ENCODE results near the gene HS1BP3.
A peak's percentile ranks its signal among the peaks of the same experiment; 100 is the strongest.

HS1BP3 gene

GRCh38 chr2:20572221-20572620 is 78.7 kb downstream of the HS1BP3 start:
- no peak overlapping the region for H3K4me3 ChIP-seq (ENCODE audit: low read depth in 1 of 2, low read length in 2 of 2)
- peaks cover 24 to 25% of the 10 kb centered on the region in 2 donors for H3K4me1 ChIP-seq (ENCODE audit: control insufficient read depth in 1 of 2, insufficient read depth in 2 of 2, low read length in 2 of 2)
- H3K27me3 ChIP-seq (ENCODE audit: control insufficient read depth in 1 of 2, insufficient read depth in 2 of 2, low read length in 2 of 2): no peaks in the 10 kb centered on the region
- no peak overlapping the region for H3K27ac ChIP-seq (ENCODE audit: low read depth, low read length)
- H3K9me3 ChIP-seq (ENCODE audit: control insufficient read depth in 1 of 2, low read length in 2 of 2): no peaks in the 10 kb centered on the region
- no peaks in the 10 kb centered on the region for H3K36me3 ChIP-seq (ENCODE audit: control insufficient read depth in 1 of 2, insufficient read depth in 2 of 2, low read length in 2 of 2)
- no peak overlapping the region for H3K9ac ChIP-seq (ENCODE audit: low read depth in 1 of 2, low read length in 2 of 2)

GRCh38 chr2:20571644-20572215 is 79.2 kb downstream of the HS1BP3 start:
- Histone ChIP-seq H3K4me1 (ENCODE audit: control insufficient read depth in 1 of 2, insufficient read depth in 2 of 2, low read length in 2 of 2) (peaks cover 19 to 20% of the 10 kb centered on the region in 2 donors), H3K9me3 (ENCODE audit: control insufficient read depth in 1 of 2, low read length in 2 of 2) (no peaks in the 10 kb centered on the region), H3K36me3 (ENCODE audit: control insufficient read depth in 1 of 2, insufficient read depth in 2 of 2, low read length in 2 of 2) (no peaks in the 10 kb centered on the region), H3K27ac (ENCODE audit: low read depth, low read length) (no peak overlapping the region), H3K9ac (ENCODE audit: low read depth in 1 of 2, low read length in 2 of 2) (peak overlapping the region in 1 of 2 donors; percentile 18), H3K4me3 (ENCODE audit: low read depth in 1 of 2, low read length in 2 of 2) (no peak overlapping the region), H3K27me3 (ENCODE audit: control insufficient read depth in 1 of 2, insufficient read depth in 2 of 2, low read length in 2 of 2) (no peaks in the 10 kb centered on the region)

GRCh38 chr2:20571231-20571630 is 79.7 kb downstream of the HS1BP3 start:
- Histone ChIP-seq H3K4me1 (ENCODE audit: control insufficient read depth in 1 of 2, insufficient read depth in 2 of 2, low read length in 2 of 2) (peaks cover 14 to 15% of the 10 kb centered on the region in 2 donors), H3K27ac (ENCODE audit: low read depth, low read length) (no peak overlapping the region), H3K9ac (ENCODE audit: low read depth in 1 of 2, low read length in 2 of 2) (peak overlapping the region in 1 of 2 donors; percentile 18)

GRCh38 chr2:20570249-20570648 is 80.6 kb downstream of the HS1BP3 start:
- no peaks in the 10 kb centered on the region for H3K9me3 ChIP-seq (ENCODE audit: control insufficient read depth in 1 of 2, low read length in 2 of 2)
- no peak overlapping the region for H3K27ac ChIP-seq (ENCODE audit: low read depth, low read length)
- H3K27me3 ChIP-seq (ENCODE audit: control insufficient read depth in 1 of 2, insufficient read depth in 2 of 2, low read length in 2 of 2): no peaks in the 10 kb centered on the region
- no peak overlapping the region for H3K9ac ChIP-seq (ENCODE audit: low read depth in 1 of 2, low read length in 2 of 2)
- peaks cover 12% of the 10 kb centered on the region in 2 donors for H3K4me1 ChIP-seq (ENCODE audit: control insufficient read depth in 1 of 2, insufficient read depth in 2 of 2, low read length in 2 of 2)
- no peaks in the 10 kb centered on the region for H3K36me3 ChIP-seq (ENCODE audit: control insufficient read depth in 1 of 2, insufficient read depth in 2 of 2, low read length in 2 of 2)
- H3K4me3 ChIP-seq (ENCODE audit: low read depth in 1 of 2, low read length in 2 of 2): no peak overlapping the region

More at GRCh38 chr2:20571231-20571630, 79.7 kb downstream of the HS1BP3 start:
- no peak overlapping the region for H3K4me3 ChIP-seq (ENCODE audit: low read depth in 1 of 2, low read length in 2 of 2)
- no peaks in the 10 kb centered on the region for H3K9me3 ChIP-seq (ENCODE audit: control insufficient read depth in 1 of 2, low read length in 2 of 2)
- H3K27me3 ChIP-seq (ENCODE audit: control insufficient read depth in 1 of 2, insufficient read depth in 2 of 2, low read length in 2 of 2): no peaks in the 10 kb centered on the region
- H3K36me3 ChIP-seq (ENCODE audit: control insufficient read depth in 1 of 2, insufficient read depth in 2 of 2, low read length in 2 of 2): no peaks in the 10 kb centered on the region

- Histone ChIP-seq H3K9me3 (ENCODE audit: control insufficient read depth in 1 of 2, low read length in 2 of 2) (no peaks in the 10 kb centered on the region), H3K36me3 (ENCODE audit: control insufficient read depth in 1 of 2, insufficient read depth in 2 of 2, low read length in 2 of 2) (no peaks in the 10 kb centered on the region), H3K4me3 (ENCODE audit: low read depth in 1 of 2, low read length in 2 of 2) (no peak overlapping the region), H3K4me1 (ENCODE audit: control insufficient read depth in 1 of 2, insufficient read depth in 2 of 2, low read length in 2 of 2) (peaks cover 12% of the 10 kb centered on the region in 2 donors), H3K27ac (ENCODE audit: low read depth, low read length) (peak overlapping the region; percentile 25), H3K9ac (ENCODE audit: low read depth in 1 of 2, low read length in 2 of 2) (no peak overlapping the region), H3K27me3 (ENCODE audit: control insufficient read depth in 1 of 2, insufficient read depth in 2 of 2, low read length in 2 of 2) (no peaks in the 10 kb centered on the region)
Observed at GRCh38 chr2:20569464-20570223, 81.3 kb downstream of the HS1BP3 start.

- H3K27ac ChIP-seq (ENCODE audit: low read depth, low read length): no peak overlapping the region
- H3K27me3 ChIP-seq (ENCODE audit: control insufficient read depth in 1 of 2, insufficient read depth in 2 of 2, low read length in 2 of 2): no peaks in the 10 kb centered on the region
- no peak overlapping the region for H3K4me3 ChIP-seq (ENCODE audit: low read depth in 1 of 2, low read length in 2 of 2)
- no peaks in the 10 kb centered on the region for H3K9me3 ChIP-seq (ENCODE audit: control insufficient read depth in 1 of 2, low read length in 2 of 2)
- H3K4me1 ChIP-seq (ENCODE audit: control insufficient read depth in 1 of 2, insufficient read depth in 2 of 2, low read length in 2 of 2): peaks cover 12% of the 10 kb centered on the region in 2 donors
- H3K36me3 ChIP-seq (ENCODE audit: control insufficient read depth in 1 of 2, insufficient read depth in 2 of 2, low read length in 2 of 2): no peaks in the 10 kb centered on the region
- H3K9ac ChIP-seq (ENCODE audit: low read depth in 1 of 2, low read length in 2 of 2): no peak overlapping the region
Observed at GRCh38 chr2:20568501-20569463, 82.1 kb downstream of the HS1BP3 start.

- Histone ChIP-seq H3K4me1 (ENCODE audit: control insufficient read depth in 1 of 2, insufficient read depth in 2 of 2, low read length in 2 of 2) (peaks cover 12% of the 10 kb centered on the region in 2 donors), H3K9ac (ENCODE audit: low read depth in 1 of 2, low read length in 2 of 2) (no peak overlapping the region), H3K4me3 (ENCODE audit: low read depth in 1 of 2, low read length in 2 of 2) (no peak overlapping the region), H3K36me3 (ENCODE audit: control insufficient read depth in 1 of 2, insufficient read depth in 2 of 2, low read length in 2 of 2) (no peaks in the 10 kb centered on the region), H3K9me3 (ENCODE audit: control insufficient read depth in 1 of 2, low read length in 2 of 2) (no peaks in the 10 kb centered on the region), H3K27ac (ENCODE audit: low read depth, low read length) (no peak overlapping the region), H3K27me3 (ENCODE audit: control insufficient read depth in 1 of 2, insufficient read depth in 2 of 2, low read length in 2 of 2) (no peaks in the 10 kb centered on the region)
Observed at GRCh38 chr2:20567926-20568179, 83.0 kb downstream of the HS1BP3 start.

Measured in duodenal mucosa (tissue), 2 donors.